22Rv1 (cell line): ENCODE data around the gene COG5.

Experiments used
- H3K27ac ChIP-seq: fragments of 450-650 bp; 2 replicates; pipeline ENCODE4 v1.5.1; 2017
- CTCF ChIP-seq: fragments of 450-650 bp; IDR thresholded peaks from 2 replicates; pipeline ENCODE4 v1.5.1; 2017; ENCODE audit warnings: mild to moderate bottlenecking
- ZFX ChIP-seq: fragments of 450-650 bp; IDR thresholded peaks from 2 replicates; pipeline ENCODE4 v1.6.1; 2017; ENCODE audit warnings: antibody characterized with exemption, borderline replicate concordance

The COG5 gene

GRCh38 chr7:107244613-107245012 lies 319.1 kb downstream of the COG5 start:
- TF ChIP-seq ZFX: no peak
- H3K27ac ChIP-seq: no peak overlapping the region

GRCh38 chr7:107242267-107242666 lies 321.5 kb downstream of the COG5 start:
- no peak overlapping the region for H3K27ac ChIP-seq
- TF ChIP-seq CTCF: no peak
- TF ChIP-seq ZFX: no peak

- no peak overlapping the region for H3K27ac ChIP-seq
- TF ChIP-seq CTCF: no peak
These were observed 326.3 kb downstream of the COG5 start for GRCh38 chr7:107237451-107237850.

- H3K27ac ChIP-seq: no peak overlapping the region
- TF ChIP-seq CTCF: no peak
- no peak for TF ChIP-seq ZFX
These were observed 326.9 kb downstream of the COG5 start for GRCh38 chr7:107236862-107237261.

GRCh38 chr7:107234436-107234835 lies 329.3 kb downstream of the COG5 start:
- peak overlapping the region; percentile 73 for H3K27ac ChIP-seq
- TF ChIP-seq ZFX (no peak), CTCF (no peak)

- TF ChIP-seq ZFX (no peak), CTCF (no peak)
- H3K27ac ChIP-seq: peak overlapping the region; percentile 73
These were observed 329.7 kb downstream of the COG5 start for GRCh38 chr7:107233981-107234380.

- H3K27ac ChIP-seq: peak overlapping the region; percentile 73
These were observed 330.5 kb downstream of the COG5 start for GRCh38 chr7:107233174-107233573.

More at GRCh38 chr7:107233174-107233573, 330.5 kb downstream of the COG5 start:
- no peak for TF ChIP-seq ZFX
- no peak for TF ChIP-seq CTCF
